ENCODE results near the gene SERINC4.
"Not testable (repeated sequence)": the region's sequence is repeated elsewhere in the genome, so short reads cannot be mapped to it uniquely, and the experiment has no call there.

The SERINC4 gene

GRCh38 chr15:43749690-43750345 is 50.2 kb downstream of the SERINC4 start:
- DNase-seq (ENCODE audit: low read depth, low spot score) = no peak

DNA sequence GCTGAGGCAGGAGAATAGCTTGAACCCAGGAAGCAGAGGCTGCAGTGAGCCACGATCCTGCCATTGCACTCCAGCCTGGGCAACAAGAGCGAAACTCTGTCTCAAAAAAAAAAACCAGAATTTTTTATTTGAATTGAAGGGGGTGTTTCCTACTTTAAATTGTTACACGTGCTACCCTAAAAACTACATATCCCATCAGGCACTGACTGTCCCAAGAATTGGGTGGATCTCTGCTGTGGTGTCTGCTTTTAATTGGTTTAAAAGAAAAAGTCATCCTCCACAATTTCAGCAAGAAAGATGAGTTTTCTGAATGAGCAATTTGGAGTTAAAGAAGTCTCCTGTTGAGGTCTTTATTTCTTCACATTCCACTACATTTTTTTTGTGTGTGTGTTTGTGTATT is 51.6 kb downstream of the SERINC4 start:
- DNase-seq (ENCODE audit: low read depth, low spot score) = no peak

DNA sequence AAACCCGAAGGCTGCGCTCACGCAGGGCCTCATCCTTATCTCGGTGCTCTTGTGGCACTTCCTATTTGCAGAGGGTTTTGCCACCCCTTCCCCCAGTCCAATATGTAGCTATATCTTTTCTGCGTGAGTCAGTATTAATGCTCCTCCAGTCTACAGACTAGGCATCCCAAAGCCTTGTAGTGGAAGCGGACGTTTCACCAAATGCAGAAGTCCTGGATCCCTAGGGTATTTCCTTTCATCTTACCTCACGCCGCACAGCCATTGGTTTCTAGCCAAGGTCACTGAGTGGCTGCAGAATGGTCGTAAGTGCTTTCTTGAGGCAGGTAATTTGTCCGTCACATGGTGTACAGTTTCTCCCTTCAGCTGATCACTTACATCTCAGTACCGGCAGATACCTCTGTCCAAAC is 53.1 kb downstream of the SERINC4 start:
- DNase-seq (ENCODE audit: low read depth, low spot score) = not testable (repeated sequence)

DNA sequence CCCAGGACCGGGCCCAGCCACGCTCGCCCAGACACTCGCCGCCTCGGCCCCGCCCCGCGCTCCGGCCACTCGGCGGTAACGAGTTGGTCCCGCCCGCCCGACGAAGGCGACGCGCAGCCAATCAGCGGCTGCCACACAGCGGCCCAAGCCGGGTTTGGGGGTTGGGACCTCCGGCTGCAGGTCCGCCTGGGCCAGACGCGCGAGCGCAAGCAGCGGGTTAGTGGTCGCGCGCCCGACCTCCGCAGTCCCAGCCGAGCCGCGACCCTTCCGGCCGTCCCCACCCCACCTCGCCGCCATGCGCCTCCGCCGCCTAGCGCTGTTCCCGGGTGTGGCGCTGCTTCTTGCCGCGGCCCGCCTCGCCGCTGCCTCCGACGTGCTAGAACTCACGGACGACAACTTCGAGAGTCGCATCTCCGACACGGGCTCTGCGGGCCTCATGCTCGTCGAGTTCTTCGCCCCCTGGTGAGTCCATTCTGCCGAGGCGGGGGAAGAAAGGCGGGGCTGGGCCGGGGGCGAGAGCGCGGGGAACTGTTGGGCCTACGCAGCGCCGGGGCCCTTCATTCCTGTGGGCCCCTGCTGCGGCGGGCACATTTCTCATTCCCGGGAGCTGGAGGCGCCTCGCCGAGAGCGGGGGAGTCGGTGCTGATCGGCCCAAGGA is 53.6 kb downstream of the SERINC4 start, which contains the start of gene PDIA3:
Gene PDIA3 (plus strand): TSS at position 194 of the 658 bp plus-strand sequence. CDS start 102 bp downstream, at position 296.
- DNase-seq (ENCODE audit: low read depth, low spot score) = peak; percentile 71
